Stimulated activated CD8-positive, alpha-beta memory T cell treated with anti-CD3 and anti-CD28 coated beads, Interleukin-7, amount 100 ng/mL, for 1 hour (primary cell): ENCODE measurements around the gene GPBP1L1.
"Not testable (repeated sequence)": the region's sequence is repeated elsewhere in the genome, so short reads cannot be mapped to it uniquely, and the experiment has no call there.

Source experiments
- DNase-seq, 2 donors: peaks; one replicate each; pipeline ENCODE4 v3.0.0-alpha.2; 2020; ENCODE audit warnings: low read depth in 2 of 2

Gene GPBP1L1

DNA sequence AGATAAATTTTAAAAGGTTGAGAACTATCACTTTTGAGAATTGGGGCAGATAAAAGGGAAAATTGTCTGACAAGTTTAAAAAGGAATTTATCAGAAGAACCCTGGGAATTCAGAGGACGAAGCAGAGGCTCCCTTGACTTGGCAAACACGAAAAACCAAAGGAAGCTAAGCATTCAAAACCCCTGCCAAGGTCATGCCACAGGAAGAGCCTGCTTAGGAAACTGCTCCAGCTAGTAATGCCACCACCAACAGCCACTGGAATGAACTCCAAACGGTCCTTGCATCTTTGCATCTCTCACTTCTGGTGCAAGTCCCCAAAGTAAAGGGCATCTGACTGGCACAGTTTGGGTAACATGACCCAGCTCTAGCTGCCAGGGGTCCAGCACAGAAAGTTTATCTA is 7.2 kb downstream of the GPBP1L1 start:
- no peak for DNase-seq

GRCh38 chr1:45678489-45678888 is 7.8 kb downstream of the GPBP1L1 start:
- no peak for DNase-seq

DNA sequence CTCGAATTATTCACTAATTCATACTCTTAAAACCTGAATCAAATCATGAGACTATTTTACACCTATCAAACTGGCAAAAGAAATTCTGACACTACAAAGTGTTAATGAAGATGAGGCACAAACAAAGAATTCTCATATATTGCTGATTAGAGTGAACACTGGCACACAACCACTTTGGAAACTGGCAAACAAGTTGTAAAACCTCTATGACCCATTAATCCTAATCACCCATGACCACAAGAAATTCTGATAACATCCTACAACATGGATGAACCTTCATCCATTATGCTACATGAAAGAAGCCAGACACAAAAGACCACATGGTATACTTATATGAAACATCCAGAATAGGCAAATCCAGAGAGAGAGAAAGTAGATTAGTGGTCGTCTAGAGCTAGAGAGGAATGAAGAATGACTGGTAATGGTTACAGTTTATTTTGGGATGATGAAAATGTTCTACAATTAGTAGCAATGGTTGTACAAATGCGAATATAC is 8.5 kb downstream of the GPBP1L1 start:
- DNase-seq: no peak

DNA sequence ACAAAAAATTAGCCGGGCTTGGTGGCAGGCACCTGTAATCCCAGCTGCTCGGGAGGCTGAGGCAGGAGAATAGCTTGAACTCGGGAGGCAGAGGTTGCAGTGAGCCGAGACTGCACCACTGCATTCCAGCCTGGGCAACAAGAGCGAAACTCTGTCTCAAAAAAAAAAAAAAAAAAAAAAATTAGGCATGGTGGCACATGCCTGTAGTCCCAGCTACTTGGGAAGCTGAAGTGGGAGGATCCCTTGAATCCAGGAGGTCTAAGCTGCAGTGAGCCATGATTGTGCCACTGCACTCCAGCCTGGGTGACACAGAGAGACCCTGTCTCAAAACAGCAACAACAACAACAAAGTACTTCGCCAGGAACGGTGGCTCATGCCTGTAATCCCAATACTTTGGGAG is 9.8 kb downstream of the GPBP1L1 start:
- not testable (repeated sequence) for DNase-seq

GRCh38 chr1:45674478-45674877 is 11.9 kb downstream of the GPBP1L1 start:
- DNase-seq: no peak

GRCh38 chr1:45673956-45674355 is 12.4 kb downstream of the GPBP1L1 start:
- DNase-seq: no peak

GRCh38 chr1:45669859-45670655 is 16.3 kb downstream of the GPBP1L1 start:
- DNase-seq: no peak

- DNase-seq: no peak
Measured at GRCh38 chr1:45669379-45669778, 17.0 kb downstream of the GPBP1L1 start.

- DNase-seq: no peak
Measured at GRCh38 chr1:45668526-45668925, 17.8 kb downstream of the GPBP1L1 start.

GRCh38 chr1:45667321-45668111 is 18.8 kb downstream of the GPBP1L1 start:
- no peak for DNase-seq

- DNase-seq: no peak
Measured at GRCh38 chr1:45666836-45667235, 19.5 kb downstream of the GPBP1L1 start.

- no peak for DNase-seq
Measured at GRCh38 chr1:45660336-45660735, 26.0 kb downstream of the GPBP1L1 start.

DNA sequence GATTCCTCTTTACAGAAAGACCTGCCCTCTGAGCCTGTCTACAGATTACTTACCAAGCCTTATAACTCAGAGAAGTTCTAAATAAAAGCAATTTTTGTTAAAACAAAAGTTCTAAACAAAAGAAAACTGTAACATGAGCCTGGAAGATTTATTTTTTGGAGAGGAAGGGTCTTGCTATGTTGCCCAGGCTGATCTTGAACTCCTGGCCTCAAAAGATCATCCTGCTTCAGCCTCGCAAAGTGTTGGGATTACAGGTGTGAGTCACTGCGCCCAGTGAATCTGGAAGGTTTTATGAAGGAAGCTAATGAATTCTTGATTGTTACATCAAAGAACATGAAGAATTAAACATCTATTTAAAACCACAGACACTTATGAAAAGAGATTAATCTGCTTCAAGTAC is 27.1 kb downstream of the GPBP1L1 start:
- no peak for DNase-seq

DNA sequence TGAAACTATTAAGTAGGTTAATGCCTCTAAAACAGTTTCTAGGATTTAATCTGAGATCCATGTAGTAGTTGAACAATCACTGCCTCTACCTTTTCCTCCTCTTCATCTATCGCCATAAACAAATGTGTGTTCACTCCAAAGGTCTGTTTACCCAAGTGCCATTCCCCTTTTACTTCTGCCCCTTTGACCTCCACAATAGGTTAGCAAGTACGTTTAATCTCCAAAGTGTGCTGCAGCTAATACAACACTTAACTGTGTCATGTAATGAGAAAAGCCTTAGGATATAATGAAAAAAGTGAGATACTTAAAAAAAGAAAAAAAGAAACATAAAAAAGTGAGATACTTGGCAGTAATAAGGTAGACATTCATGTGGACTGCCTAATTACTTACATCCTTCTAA is 28.2 kb downstream of the GPBP1L1 start:
- no peak for DNase-seq

- no peak for DNase-seq
Measured at GRCh38 chr1:45656573-45657226, 29.6 kb downstream of the GPBP1L1 start.

DNA sequence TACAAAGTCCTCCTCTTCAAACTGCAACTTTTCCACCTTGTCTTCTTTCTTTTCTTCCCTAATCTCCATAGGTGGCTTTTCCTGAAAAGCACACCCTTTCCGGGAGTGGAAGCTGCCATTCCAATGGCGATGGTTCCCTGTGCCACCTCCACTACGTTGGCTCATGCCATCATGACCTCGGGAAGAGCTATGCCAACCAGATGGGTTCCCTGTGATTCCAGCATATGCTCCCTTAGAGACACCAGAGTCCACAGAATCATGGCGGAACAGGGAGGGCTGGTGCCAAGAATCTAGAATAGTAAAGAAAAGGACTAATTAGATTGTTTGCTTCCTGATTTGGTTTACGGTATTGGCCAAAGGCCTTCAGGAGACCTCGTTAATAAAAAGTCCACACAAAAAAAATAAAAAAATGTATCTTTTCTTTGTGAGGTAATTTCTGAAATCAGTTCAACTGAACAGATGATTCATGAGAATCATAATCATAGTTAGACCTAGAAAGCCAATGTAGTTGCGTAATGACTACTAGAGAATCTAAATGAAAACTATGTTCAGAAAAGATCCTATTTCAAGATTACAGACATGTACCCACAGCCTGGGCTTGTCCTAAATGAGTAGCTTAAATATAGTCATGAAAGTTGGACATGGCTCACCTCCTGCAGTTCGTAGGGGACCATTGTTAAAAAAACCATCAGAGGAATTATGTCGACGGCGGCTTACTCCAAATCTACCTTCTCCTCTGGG is 31.6 kb downstream of the GPBP1L1 start:
- DNase-seq: no peak

DNA sequence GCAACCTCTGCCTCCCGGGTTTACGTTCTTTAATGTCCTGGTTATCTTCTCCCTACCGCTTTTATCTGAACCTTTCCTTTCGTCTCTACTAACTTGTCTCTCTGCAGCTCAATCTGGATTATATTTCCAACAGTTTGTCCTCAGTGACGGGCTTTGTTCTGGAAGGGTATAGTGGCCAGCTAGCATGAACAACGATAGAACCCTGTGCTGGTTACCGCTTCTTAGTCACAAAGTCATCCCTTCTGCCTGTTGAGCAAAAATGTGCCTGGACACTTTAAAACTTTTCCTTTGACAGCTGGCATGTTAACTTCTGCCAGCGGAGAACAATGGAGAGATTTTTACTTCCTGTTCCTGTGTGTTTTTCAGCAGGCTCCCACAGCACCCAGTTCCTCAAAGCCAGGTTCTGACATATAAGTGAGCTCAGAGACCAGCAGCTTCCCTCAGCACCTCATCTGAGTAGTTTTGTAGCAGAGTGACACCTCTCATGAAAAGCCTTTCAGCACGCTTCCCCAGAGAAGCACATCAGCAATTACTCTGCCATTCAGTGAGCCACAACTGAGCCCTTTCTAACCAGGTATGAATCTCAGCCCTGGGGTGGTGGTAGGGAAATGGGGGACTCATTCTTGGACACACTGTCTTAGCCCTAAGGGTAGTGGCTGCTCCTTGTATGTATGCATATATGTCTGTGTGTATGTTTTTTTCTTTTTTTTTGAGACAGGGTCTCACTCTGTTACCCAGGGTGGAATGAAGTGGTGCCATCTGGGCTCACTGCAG is 38.9 kb downstream of the GPBP1L1 start:
- DNase-seq: no peak

DNA sequence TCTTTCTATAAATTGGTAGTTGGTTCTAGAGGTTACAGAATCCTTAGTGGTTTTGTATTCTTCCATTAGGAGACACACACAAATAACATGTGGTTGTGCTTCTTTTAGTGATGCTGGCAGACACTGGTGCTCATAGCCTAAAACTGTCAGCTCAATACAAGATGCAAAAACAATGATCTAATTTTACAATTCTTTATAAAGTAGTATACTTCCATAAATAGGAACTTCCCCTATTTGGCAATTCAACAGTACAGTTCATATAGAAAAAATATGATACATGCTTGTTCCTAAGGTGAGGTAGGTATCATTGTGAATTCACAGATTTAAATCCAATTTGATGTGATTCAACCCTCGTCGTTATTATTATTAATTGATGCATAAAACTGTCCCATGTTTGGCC is 41.7 kb downstream of the GPBP1L1 start:
- DNase-seq: no peak

GRCh38 chr1:45643978-45644377 is 42.4 kb downstream of the GPBP1L1 start:
- no peak for DNase-seq

DNA sequence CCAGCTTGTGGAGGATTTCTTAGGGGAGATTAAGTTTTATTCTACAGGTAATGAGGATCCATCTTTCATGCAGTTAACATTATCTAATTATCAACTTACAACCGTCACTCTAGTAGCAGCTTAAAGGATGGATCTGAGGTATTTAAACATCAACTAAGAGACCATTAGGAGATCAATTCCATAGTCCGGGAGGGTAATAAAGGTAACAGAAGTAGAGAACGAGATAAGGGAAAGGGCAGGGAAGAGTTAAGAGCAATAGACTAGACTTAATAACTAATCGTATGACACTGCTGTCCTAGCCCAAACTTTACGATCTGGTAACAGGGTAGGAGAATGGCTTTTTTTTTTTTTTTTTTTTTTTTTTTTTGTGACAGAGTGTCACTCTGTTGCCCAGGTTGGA is 43.0 kb downstream of the GPBP1L1 start:
- DNase-seq: no peak

GRCh38 chr1:45640293-45640692 is 46.0 kb downstream of the GPBP1L1 start:
- DNase-seq: no peak
